Dendritic cell treated with granulocyte-macrophage colony-stimulating factor and Interleukin-4, amounts not matched to agents 40 ng/mL and 50 ng/mL, for 4 days (primary cell): ENCODE results near the gene IKZF1.
A peak's percentile ranks its signal among the peaks of the same experiment; 100 is the strongest.

Experiments
- H3K27ac Mint-ChIP-seq: one replicate; pipeline ENCODE4 v1.8.0; 2022; ENCODE audit warnings: mild to moderate bottlenecking, mixed read lengths
- H3K27me3 Mint-ChIP-seq: one replicate; pipeline ENCODE4 v1.8.0; 2022; ENCODE audit warnings: mild to moderate bottlenecking, mixed read lengths
- H3K36me3 Mint-ChIP-seq: one replicate; pipeline ENCODE4 v1.8.0; 2022; ENCODE audit warnings: low read depth, mixed read lengths
- H3K4me1 Mint-ChIP-seq: one replicate; pipeline ENCODE4 v1.8.0; 2022; ENCODE audit warnings: low read depth, mixed read lengths
- H3K4me3 Mint-ChIP-seq: one replicate; pipeline ENCODE4 v1.8.0; 2022; ENCODE audit warnings: mild to moderate bottlenecking, moderate library complexity, mixed read lengths
- H3K9me3 Mint-ChIP-seq: one replicate; pipeline ENCODE4 v1.8.0; 2022; ENCODE audit warnings: mixed read lengths
- intact Hi-C: fragments of 100-400 bp; cut with micrococcal nuclease; formaldehyde crosslinking; loops from one replicate; pipeline ENCODE4 v1.15.0; 2022

IKZF1 gene

DNA sequence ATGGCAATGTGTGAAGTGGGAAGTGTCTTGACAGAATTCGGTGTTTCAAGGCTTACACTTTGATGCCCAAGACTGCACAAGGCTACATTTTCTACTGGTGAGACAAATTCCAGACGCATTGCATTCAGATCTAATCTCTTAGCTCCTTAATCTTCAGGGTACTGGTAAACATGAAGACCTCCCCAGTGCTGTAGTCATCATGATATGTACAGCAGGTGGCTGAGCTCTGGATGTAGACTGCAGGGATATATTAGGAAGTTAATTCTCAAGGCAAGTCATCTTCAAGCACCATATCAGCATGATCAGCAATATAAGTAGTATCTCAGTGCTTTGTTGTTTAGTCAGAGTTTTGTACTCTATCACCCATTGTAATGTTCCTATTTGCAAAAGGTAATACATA is 61.8 kb downstream of the IKZF1 start:
- H3K4me1 Mint-ChIP-seq, result peaks cover 36% of the 10 kb centered on the region
- H3K36me3 Mint-ChIP-seq, result peaks cover 84% of the 10 kb centered on the region
- no peaks in the 10 kb centered on the region for H3K27me3 Mint-ChIP-seq
- no peak overlapping the region for H3K4me3 Mint-ChIP-seq
- no peak overlapping the region for H3K27ac Mint-ChIP-seq
- intact Hi-C loops, result loop anchor here (5.0 kb wide), 1 partner anchor 34 kb away; no protein-coding TSS in a partner anchor
- peaks cover 9% of the 10 kb centered on the region for H3K9me3 Mint-ChIP-seq

DNA sequence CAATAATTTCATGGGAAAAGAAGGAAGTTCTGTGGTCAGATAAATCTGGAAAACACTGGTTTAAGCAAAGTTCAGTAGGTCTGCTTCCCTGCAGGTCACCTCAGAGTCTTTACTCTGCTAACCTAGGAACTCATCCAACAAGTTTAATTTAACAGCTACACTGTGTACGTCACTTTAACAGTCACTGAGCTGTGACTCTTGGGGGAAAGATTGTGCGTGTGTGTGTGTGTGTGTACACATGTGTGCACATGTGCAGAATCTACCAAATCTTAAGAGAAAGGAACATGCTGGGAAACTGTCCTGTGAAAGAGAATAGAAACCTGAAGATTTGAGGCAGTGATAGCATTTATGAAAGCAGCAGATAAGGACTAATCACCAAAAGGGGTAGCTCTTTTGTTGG is 62.6 kb downstream of the IKZF1 start:
- intact Hi-C loops, result loop anchor here (5.0 kb wide), 1 partner anchor 35 kb away; no protein-coding TSS in a partner anchor

DNA sequence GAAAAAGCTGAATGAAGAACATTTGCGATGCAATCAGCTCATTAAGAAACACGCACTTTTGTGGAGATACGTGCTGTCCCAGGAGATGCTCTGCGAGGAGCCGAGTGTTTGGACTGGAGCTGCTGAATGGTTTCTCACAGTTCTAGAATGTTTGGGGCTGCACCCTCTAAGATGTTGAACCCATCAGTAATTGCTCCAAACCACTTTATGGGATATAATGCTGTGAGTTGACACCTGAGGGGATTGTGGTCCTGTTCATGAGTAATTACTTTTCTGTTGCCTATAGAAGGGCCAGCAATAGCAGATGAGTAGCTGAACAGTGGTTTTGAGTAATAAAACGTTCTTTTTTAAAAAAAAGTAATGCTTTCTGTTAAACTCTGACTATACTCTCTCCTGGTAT is 63.1 kb downstream of the IKZF1 start:
- Mint-ChIP-seq H3K4me3 (no peak overlapping the region), H3K27ac (no peak overlapping the region), H3K9me3 (peaks cover 9% of the 10 kb centered on the region), H3K36me3 (peaks cover 84% of the 10 kb centered on the region), H3K27me3 (no peaks in the 10 kb centered on the region), H3K4me1 (peaks cover 38% of the 10 kb centered on the region)
- intact Hi-C loops, result loop anchor here (5.0 kb wide), 1 partner anchor 35 kb away; no protein-coding TSS in a partner anchor

More for the DNA sequence above, 62.6 kb downstream of the IKZF1 start:
- Mint-ChIP-seq H3K27me3 (no peaks in the 10 kb centered on the region), H3K36me3 (peaks cover 84% of the 10 kb centered on the region), H3K27ac (no peak overlapping the region), H3K9me3 (peaks cover 9% of the 10 kb centered on the region), H3K4me3 (no peak overlapping the region), H3K4me1 (peaks cover 38% of the 10 kb centered on the region)

DNA sequence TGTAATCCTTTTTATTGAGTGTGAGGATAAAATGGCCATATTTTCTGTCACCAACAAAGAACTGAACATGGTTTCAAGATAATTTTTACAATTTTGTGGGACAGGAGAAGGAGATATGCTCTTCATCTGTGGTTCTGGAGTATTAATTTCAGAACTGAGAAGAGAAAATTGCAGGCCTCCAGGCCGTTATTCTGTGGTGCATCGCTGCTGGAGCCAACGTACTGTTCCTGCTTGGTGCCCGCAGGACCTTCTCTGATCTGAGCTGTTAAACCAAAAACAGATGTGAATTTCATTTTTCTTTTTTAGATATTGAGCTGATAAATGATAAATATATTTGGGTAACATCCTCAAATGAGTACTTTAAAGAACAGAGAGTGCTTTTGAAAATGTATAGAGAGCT is 63.9 kb downstream of the IKZF1 start:
- Mint-ChIP-seq H3K9me3 (peaks cover 9% of the 10 kb centered on the region), H3K4me1 (peaks cover 36% of the 10 kb centered on the region), H3K27me3 (no peaks in the 10 kb centered on the region), H3K4me3 (no peak overlapping the region), H3K36me3 (peaks cover 84% of the 10 kb centered on the region), H3K27ac (no peak overlapping the region)
- intact Hi-C loops, result loop anchor here (2.0 to 5.0 kb wide), 2 partner anchors 36 to 226 kb away; no protein-coding TSS in a partner anchor

DNA sequence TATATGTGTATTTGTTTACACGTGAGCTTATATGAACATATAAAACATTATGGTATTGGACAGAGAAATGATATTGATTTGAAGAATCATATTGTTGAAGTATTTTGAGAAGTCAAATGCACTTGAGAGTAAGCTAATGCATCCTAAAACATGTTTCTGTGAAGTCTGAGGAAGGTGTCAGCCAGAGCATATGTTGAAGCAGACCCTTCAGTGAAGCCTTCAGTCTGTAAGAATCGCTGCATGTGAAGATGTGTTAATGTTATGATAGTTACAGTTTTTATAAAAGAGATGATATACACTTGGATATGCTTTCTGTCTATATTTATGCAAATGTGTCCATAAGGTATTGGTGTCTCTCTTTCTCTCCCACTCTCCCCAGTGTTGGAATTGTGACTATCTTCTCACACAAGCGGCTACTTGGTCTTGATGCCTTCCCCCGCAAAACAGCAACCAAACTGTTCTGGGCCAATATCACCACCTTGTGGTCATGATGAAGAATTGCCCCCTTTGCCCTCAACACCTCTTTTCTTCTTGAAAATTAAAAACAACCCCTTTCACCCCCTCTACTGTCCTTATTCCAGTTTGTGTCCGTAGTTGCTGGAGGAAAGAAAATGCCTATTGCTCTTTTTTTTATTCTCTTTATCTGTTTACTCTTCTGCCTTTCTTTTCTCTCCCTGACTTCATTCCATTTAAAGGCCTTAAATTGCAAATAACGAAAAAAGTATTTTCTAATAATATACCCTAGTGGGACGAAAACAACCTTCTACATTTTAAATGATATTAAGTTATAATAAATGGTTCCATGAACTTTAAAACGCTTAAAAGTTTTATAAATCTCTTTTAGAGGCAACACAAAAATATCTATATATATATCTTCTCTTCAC is 64.9 kb downstream of the IKZF1 start:
- Mint-ChIP-seq H3K9me3 (peaks cover 9% of the 10 kb centered on the region), H3K4me1 (peaks cover 36% of the 10 kb centered on the region), H3K27ac (no peak overlapping the region), H3K36me3 (peaks cover 84% of the 10 kb centered on the region), H3K27me3 (no peaks in the 10 kb centered on the region), H3K4me3 (no peak overlapping the region)
- intact Hi-C loops, result loop anchor here (1.0 to 5.0 kb wide), 3 partner anchors 37 to 227 kb away; no protein-coding TSS in a partner anchor

DNA sequence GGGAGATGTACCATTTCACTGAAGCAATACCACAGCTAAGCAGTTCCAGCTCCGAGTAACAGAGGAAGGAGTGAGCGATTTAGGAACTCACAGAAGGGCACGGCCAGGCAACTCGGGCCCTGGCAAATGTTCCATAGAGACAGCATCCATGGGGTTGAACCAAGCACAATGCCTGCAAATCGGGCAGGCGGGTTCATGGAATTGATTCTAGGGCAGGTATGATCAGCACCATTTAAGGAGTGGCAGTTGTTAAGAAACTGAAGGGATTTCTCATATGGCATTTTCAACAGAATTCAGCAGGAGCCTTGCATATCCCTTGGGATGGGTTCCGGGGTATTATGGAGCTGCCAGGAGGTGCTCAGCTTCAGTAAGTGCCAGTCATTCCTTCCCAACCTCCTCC is 66.4 kb downstream of the IKZF1 start:
- intact Hi-C loops, result no loop called here
- peaks cover 9% of the 10 kb centered on the region for H3K9me3 Mint-ChIP-seq
- no peak overlapping the region for H3K27ac Mint-ChIP-seq
- H3K4me1 Mint-ChIP-seq, result peaks cover 36% of the 10 kb centered on the region
- no peaks in the 10 kb centered on the region for H3K27me3 Mint-ChIP-seq
- H3K36me3 Mint-ChIP-seq, result peaks cover 84% of the 10 kb centered on the region
- H3K4me3 Mint-ChIP-seq, result no peak overlapping the region

DNA sequence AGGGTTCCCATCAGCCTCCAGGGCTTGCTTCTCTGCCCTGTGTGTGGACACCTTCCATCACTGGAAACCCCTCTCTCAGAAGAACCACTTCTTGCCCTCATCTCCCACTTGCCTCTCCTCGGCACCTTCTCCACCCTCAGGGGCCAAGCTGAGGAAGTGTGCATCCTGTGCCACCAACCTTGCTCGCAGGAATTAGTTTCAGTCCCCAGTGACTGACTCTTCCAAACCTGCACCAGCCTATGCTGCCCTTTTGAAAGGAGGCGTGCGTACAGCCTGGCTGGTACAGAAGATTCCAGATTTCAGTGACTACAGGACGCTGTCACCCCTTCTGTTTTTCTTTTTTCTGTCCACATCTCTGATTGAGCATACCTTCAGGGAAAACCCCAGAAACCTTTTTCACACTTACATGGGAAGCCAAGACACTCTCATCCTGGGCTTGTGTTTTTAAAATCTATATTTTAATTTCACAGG is 67.1 kb downstream of the IKZF1 start:
- intact Hi-C loops, result no loop called here
- Mint-ChIP-seq H3K4me3 (no peak overlapping the region), H3K36me3 (peaks cover 91% of the 10 kb centered on the region), H3K4me1 (peaks cover 31% of the 10 kb centered on the region), H3K27ac (peak overlapping the region; percentile 37), H3K9me3 (peaks cover 9% of the 10 kb centered on the region), H3K27me3 (no peaks in the 10 kb centered on the region)

DNA sequence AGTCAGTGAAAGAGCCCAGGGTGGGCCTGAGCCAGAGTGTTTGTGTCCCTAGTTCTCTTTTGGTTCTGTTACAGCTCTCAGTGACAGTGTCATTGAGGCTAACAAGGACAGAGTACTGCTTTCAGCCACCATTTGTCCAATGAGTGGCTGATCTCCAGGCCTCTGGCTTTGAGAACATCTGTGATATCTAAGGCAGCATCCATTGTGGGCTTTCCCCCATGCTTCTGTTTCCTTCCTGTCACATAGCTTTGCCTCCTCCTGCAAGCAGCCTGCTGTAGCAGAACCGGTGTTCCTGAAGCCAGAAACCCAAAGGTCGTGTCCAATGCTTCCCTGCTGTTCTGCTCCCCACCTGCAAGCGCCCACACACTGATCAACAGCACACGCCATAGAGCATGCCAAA is 68.4 kb downstream of the IKZF1 start:
- H3K4me3 Mint-ChIP-seq, result no peak overlapping the region
- intact Hi-C loops, result no loop called here

DNA sequence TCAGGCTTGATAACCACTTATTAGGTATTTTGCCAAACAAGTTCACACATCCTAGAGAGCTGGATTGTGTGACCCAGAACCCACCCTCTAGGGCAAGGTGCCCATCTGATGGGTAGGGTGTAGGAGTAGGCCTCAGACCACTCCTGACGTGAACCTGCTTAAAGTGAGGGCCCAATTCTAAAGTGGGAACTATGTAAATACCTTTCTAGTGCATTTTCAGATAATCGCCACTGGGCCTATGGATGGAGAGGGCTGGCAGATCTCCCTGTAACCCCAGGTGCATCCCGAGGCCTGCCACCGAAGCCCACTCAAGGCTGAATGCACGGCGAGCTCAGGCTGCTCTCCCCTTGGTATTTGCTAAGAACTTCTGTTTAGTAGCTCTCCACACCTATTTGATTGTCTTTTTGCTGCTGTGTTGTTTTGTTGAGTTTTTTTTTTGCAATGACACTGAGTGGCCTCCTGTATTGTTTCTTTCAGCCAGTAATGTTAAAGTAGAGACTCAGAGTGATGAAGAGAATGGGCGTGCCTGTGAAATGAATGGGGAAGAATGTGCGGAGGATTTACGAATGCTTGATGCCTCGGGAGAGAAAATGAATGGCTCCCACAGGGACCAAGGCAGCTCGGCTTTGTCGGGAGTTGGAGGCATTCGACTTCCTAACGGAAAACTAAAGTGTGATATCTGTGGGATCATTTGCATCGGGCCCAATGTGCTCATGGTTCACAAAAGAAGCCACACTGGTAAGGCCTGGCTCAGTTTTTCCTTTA is 71.7 kb downstream of the IKZF1 start:
- Mint-ChIP-seq H3K4me3 (no peak overlapping the region), H3K27ac (no peak overlapping the region), H3K27me3 (no peaks in the 10 kb centered on the region), H3K4me1 (peaks cover 32% of the 10 kb centered on the region), H3K9me3 (no peaks in the 10 kb centered on the region), H3K36me3 (peaks cover 99% of the 10 kb centered on the region)
- intact Hi-C loops, result no loop called here

More for the DNA sequence above, 68.4 kb downstream of the IKZF1 start:
- Mint-ChIP-seq H3K4me1 (peaks cover 20% of the 10 kb centered on the region), H3K27me3 (no peaks in the 10 kb centered on the region), H3K9me3 (peaks cover 9% of the 10 kb centered on the region), H3K27ac (peak overlapping the region; percentile 19), H3K36me3 (peaks cover 92% of the 10 kb centered on the region)

DNA sequence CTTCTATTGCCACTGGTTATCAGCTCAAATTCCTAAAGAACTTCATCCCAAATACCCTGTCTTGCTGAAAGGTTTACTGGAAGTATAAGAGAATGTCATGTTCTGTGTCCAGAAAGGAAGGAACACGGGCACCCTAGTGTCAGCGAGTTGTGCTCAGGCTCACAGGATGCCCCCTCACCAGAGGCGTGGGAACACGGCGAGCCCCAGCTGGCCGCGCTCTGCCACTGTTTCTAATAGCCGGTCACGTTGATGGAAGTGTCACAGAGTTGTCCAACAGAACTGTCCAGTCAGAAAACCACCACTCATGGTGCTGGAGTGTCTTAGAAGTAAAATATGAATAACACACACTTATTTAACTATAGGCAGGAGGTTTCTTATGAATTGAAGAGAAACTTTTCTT is 72.8 kb downstream of the IKZF1 start:
- H3K4me1 Mint-ChIP-seq, result peaks cover 23% of the 10 kb centered on the region
- intact Hi-C loops, result no loop called here
- no peak overlapping the region for H3K27ac Mint-ChIP-seq
- H3K9me3 Mint-ChIP-seq, result no peaks in the 10 kb centered on the region
- H3K4me3 Mint-ChIP-seq, result no peak overlapping the region
- H3K36me3 Mint-ChIP-seq, result peaks cover 99% of the 10 kb centered on the region
- H3K27me3 Mint-ChIP-seq, result no peaks in the 10 kb centered on the region

DNA sequence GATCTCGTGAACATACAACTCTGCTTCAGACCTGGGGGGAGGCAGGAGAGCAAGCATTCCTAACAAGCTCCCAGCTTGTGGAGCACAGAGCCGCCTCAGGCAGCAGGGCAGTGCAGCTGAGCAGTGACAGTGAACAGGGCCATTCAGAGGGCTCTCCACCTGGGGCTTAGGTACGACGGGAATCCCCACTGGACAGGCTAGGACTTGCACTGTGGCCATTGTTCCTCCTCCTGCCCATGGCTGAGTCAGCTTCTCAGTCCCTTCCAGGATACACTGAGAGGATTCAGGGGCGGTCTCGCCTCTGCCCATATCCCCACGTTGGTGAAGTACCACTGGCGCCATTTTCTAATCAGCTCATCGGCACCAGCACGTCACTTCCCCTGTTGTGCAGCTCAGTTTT is 74.6 kb downstream of the IKZF1 start:
- Mint-ChIP-seq H3K27me3 (no peaks in the 10 kb centered on the region), H3K4me1 (peaks cover 25% of the 10 kb centered on the region), H3K4me3 (no peak overlapping the region), H3K9me3 (no peaks in the 10 kb centered on the region), H3K27ac (peak overlapping the region; percentile 71), H3K36me3 (peaks cover 99% of the 10 kb centered on the region)
- intact Hi-C loops, result no loop called here

DNA sequence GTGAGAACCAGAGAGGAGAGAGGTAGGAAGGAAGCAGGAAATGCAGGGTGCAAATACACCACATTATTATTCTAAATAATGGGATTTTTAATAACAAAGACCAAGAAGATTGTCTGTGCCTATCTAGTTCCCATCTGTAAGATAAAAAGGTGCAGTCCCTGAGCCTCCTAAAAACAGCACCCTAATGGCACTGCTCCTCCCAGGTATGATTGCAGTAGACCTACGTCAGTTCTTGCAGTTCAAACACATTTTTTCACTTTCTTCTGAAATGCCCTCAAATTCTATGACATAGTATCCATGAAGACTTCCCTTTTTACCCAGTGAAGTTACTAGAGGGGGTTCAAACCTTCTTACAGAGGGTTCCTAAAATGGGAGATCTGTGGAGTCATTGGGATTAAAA is 75.0 kb downstream of the IKZF1 start:
- Mint-ChIP-seq H3K36me3 (peaks cover 99% of the 10 kb centered on the region), H3K27me3 (no peaks in the 10 kb centered on the region), H3K9me3 (no peaks in the 10 kb centered on the region), H3K27ac (peak overlapping the region; percentile 71), H3K4me3 (no peak overlapping the region), H3K4me1 (peaks cover 25% of the 10 kb centered on the region)
- intact Hi-C loops, result no loop called here

DNA sequence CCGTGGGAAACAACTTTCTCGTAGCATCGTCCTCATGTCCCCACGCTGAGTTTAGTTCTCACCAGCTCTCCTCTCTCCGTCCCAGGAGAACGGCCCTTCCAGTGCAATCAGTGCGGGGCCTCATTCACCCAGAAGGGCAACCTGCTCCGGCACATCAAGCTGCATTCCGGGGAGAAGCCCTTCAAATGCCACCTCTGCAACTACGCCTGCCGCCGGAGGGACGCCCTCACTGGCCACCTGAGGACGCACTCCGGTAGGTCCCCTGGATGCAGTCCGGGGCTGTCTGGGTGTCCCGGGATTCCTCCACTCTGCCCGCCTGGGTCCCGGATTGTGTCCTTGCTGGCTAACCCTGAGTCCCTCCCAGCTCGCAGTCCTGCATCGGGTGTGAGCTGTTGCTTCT is 77.9 kb downstream of the IKZF1 start:
- peaks cover 87% of the 10 kb centered on the region for H3K36me3 Mint-ChIP-seq

DNA sequence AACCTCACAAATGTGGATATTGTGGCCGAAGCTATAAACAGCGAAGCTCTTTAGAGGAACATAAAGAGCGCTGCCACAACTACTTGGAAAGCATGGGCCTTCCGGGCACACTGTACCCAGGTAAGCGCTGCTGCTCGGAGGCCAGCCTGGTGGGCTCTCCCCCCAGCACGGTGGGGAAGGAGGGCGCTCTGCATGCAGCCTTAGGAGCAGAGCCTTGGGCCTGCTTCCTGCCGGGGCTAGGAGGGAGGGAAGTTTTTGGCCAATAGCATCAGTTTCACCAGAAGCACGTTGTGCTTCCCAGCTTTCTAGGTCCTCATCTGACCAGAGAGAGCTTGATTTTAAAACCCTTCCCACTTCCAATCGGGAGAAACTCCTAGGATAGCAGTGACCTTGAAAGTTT is 82.8 kb downstream of the IKZF1 start:
- intact Hi-C loops, result no loop called here
- Mint-ChIP-seq H3K9me3 (no peaks in the 10 kb centered on the region), H3K4me1 (peaks cover 36% of the 10 kb centered on the region), H3K36me3 (peaks cover 88% of the 10 kb centered on the region), H3K4me3 (no peak overlapping the region), H3K27ac (no peak overlapping the region), H3K27me3 (no peaks in the 10 kb centered on the region)

More for the DNA sequence above, 77.9 kb downstream of the IKZF1 start:
- Mint-ChIP-seq H3K9me3 (no peaks in the 10 kb centered on the region), H3K4me3 (no peak overlapping the region), H3K27ac (no peak overlapping the region), H3K4me1 (peaks cover 25% of the 10 kb centered on the region), H3K27me3 (no peaks in the 10 kb centered on the region)
- intact Hi-C loops, result no loop called here
